Skin epidermis (tissue), 12 donors: ENCODE results near the gene MPND.

Experiments
- H3K27ac ChIP-seq, 21 experiments: fragments of 200-600 bp; sonication (generic) in 11 of 21; one replicate each; pipeline ENCODE4 v1.5.0; 2020; ENCODE audit warnings: mild to moderate bottlenecking in 3 of 21, inconsistent platforms in 2 of 21, moderate library complexity in 2 of 21
- H3K4me3 ChIP-seq, 7 experiments: fragments of 200-600 bp; sonication (generic) in 2 of 7; one replicate each; pipeline ENCODE4 v1.5.0; 2020; ENCODE audit warnings: inconsistent platforms in 2 of 7, mild to moderate bottlenecking in 2 of 7, moderate library complexity in 1 of 7

MPND gene

GRCh38 chr19:4390567-4391305 lies 47.4 kb downstream of the MPND start:
- no peak overlapping the region for H3K4me3 ChIP-seq
- peak overlapping the region in 20 of 21 experiments; percentile 37 to 86 (median 70) for H3K27ac ChIP-seq

GRCh38 chr19:4391306-4391693 lies 47.9 kb downstream of the MPND start:
- H3K4me3 ChIP-seq, result no peak overlapping the region
- peak overlapping the region in 20 of 21 experiments; percentile 12 to 86 (median 70) for H3K27ac ChIP-seq

- peak overlapping the region in 20 of 21 experiments; percentile 12 to 86 (median 70) for H3K27ac ChIP-seq
- H3K4me3 ChIP-seq, result no peak overlapping the region
These were observed 48.5 kb downstream of the MPND start for GRCh38 chr19:4391701-4392483.

- H3K4me3 ChIP-seq, result no peak overlapping the region
- H3K27ac ChIP-seq, result peak overlapping the region in 5 of 21 experiments; percentile 10 to 54 (median 40)
These were observed 50.7 kb downstream of the MPND start for GRCh38 chr19:4393947-4394590.

- peak overlapping the region in 5 of 21 experiments; percentile 3 to 80 (median 56) for H3K27ac ChIP-seq
- H3K4me3 ChIP-seq, result no peak overlapping the region
These were observed 53.8 kb downstream of the MPND start for GRCh38 chr19:4396949-4397783.

- H3K27ac ChIP-seq, result peak overlapping the region; percentile 93 to 100 (median 98)
- H3K4me3 ChIP-seq, result peak overlapping the region; percentile 69 to 100 (median 91)
These were observed 56.4 kb downstream of the MPND start for GRCh38 chr19:4399812-4400134.

GRCh38 chr19:4400135-4400936 lies 57.0 kb downstream of the MPND start, which contains the start of gene SH3GL1:
SH3GL1 (minus strand) TSS chr19:4400547; CDS start chr19:4400368, 179 bp downstream.
- H3K4me3 ChIP-seq, result peak within 1 kb of the TSS; percentile 69 to 100 (median 91)
- H3K27ac ChIP-seq, result peak within 1 kb of the TSS; percentile 93 to 100 (median 98)

- H3K4me3 ChIP-seq, result peak overlapping the region; percentile 12 to 99 (median 49)
- peak overlapping the region in 20 of 21 experiments; percentile 35 to 89 (median 78) for H3K27ac ChIP-seq
These were observed 58.4 kb downstream of the MPND start for GRCh38 chr19:4401769-4402170.

GRCh38 chr19:4402171-4403004 lies 59.0 kb downstream of the MPND start, which contains the start of gene CHAF1A:
CHAF1A (plus strand) TSS chr19:4402640; CDS start chr19:4402763, 123 bp downstream.
- Histone ChIP-seq H3K27ac (peak within 1 kb of the TSS in 20 of 21 experiments; percentile 65 to 90 (median 82)), H3K4me3 (peak within 1 kb of the TSS; percentile 49 to 99 (median 94))

GRCh38 chr19:4403005-4403761 lies 59.8 kb downstream of the MPND start:
- Histone ChIP-seq H3K27ac (peak overlapping the region in 20 of 21 experiments; percentile 13 to 90 (median 81)), H3K4me3 (peak overlapping the region; percentile 49 to 99 (median 94))

GRCh38 chr19:4405977-4406376 lies 62.6 kb downstream of the MPND start:
- Histone ChIP-seq H3K4me3 (no peak overlapping the region), H3K27ac (no peak overlapping the region)

- Histone ChIP-seq H3K4me3 (no peak overlapping the region), H3K27ac (no peak overlapping the region)
These were observed 63.3 kb downstream of the MPND start for GRCh38 chr19:4406626-4407025.

GRCh38 chr19:4409123-4409933 lies 66.0 kb downstream of the MPND start:
- H3K4me3 ChIP-seq, result no peak overlapping the region
- H3K27ac ChIP-seq, result no peak overlapping the region
